ENCODE results near the gene KCNK4. TPM values are rescaled to one million over a fixed set of nuclear protein-coding genes. Genes with fewer than 3 reads are reported as not detected.

Gene KCNK4
- total RNA-seq, 1 experiment from 2014 or later, result not detected

GRCh38 chr11:64269540-64270220, 21.4 kb upstream of the KCNK4 start:
- DNase-seq, result peak; percentile 98 to 99

GRCh38 chr11:64275031-64275800, 15.9 kb upstream of the KCNK4 start:
- H3K36me3 ChIP-seq, result peaks cover 2% of the 10 kb centered on the region; the same call in 1 of the 2 replicates
- no peak overlapping the region for H3K27ac ChIP-seq
- no peak for DNase-seq
- no peak overlapping the region for H3K4me3 ChIP-seq
- H3K9me3 ChIP-seq (replicated peaks), result no peaks in the 10 kb centered on the region
- no peaks in the 10 kb centered on the region for H3K27me3 ChIP-seq
- H3K4me1 ChIP-seq, result no peaks in the 10 kb centered on the region

More at GRCh38 chr11:64269540-64270220, 21.4 kb upstream of the KCNK4 start:
- Histone ChIP-seq H3K27me3 (no peaks in the 10 kb centered on the region), H3K36me3 (peaks cover 10% of the 10 kb centered on the region; the same call in 1 of the 2 replicates), H3K4me1 (no peaks in the 10 kb centered on the region; the same call in 1 of the 2 replicates), H3K9me3 (replicated peaks) (no peaks in the 10 kb centered on the region), H3K27ac (peak overlapping the region; percentile 84), H3K4me3 (peak overlapping the region; percentile 70)

DNA sequence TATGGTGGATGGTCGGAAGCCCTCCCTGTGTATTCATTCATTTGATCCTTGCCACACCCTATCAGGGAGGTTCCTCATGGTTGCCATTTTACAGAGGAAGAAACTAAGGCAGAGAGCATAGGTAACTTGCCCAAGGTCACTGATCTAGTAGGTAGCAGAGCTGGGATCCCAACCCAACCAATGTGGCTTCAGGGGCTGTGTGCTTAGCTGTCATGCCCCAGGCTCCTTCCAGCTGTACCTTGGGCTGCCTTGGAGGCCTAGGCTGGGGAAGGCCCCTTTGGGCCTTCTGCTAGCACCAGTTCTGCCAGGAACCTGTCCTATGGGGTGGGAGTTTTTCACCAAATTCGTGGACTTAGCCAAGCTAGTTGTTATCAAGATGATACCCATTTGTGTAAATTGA, 15.3 kb upstream of the KCNK4 start:
- no peaks in the 10 kb centered on the region for H3K4me1 ChIP-seq
- no peak overlapping the region for H3K27ac ChIP-seq
- no peaks in the 10 kb centered on the region for H3K9me3 ChIP-seq (replicated peaks)
- no peaks in the 10 kb centered on the region for H3K27me3 ChIP-seq
- DNase-seq, result no peak
- H3K36me3 ChIP-seq, result peaks cover 2% of the 10 kb centered on the region; the same call in 1 of the 2 replicates
- H3K4me3 ChIP-seq, result no peak overlapping the region

- no peaks in the 10 kb centered on the region for H3K4me1 ChIP-seq
- no peak overlapping the region for H3K4me3 ChIP-seq
- peaks cover 2% of the 10 kb centered on the region; the same call in 1 of the 2 replicates for H3K36me3 ChIP-seq
- no peak for DNase-seq
- H3K27ac ChIP-seq, result no peak overlapping the region
- H3K27me3 ChIP-seq, result no peaks in the 10 kb centered on the region
- no peaks in the 10 kb centered on the region for H3K9me3 ChIP-seq (replicated peaks)
Observed at GRCh38 chr11:64276653-64277431, 14.3 kb upstream of the KCNK4 start.

DNA sequence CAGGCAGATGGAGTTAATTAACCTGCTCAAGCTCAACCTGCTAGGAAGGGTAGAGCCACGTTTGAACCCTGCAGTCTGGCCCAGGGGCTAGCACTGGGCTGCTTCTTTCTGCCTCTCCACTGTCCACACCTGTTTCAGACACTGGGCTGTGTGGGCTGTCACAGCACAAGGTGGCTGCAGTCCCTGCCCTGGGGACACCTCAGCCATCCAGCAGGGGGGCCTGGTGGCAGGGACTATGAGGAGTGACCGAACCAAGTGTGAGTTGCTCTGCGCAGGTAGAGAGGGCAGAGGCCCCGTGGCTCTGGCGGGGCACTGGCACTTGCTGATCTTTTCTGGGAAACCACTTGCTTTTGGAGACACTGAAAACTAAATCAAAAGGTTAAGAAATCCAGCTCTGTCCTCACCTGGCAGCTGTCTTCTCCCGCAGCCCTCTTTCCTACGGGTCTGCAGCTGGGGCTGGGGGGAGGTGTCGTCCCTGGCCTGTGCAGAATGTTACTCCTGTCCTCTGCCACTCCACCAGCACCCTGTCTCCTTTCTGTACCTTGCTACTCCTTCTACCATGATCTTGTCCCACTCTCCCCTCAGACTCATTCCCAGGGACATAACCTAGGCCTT, 12.4 kb upstream of the KCNK4 start:
- H3K4me3 ChIP-seq, result no peak overlapping the region
- no peaks in the 10 kb centered on the region for H3K9me3 ChIP-seq (replicated peaks)
- H3K27ac ChIP-seq, result no peak overlapping the region
- peaks cover 2% of the 10 kb centered on the region; the same call in 1 of the 2 replicates for H3K36me3 ChIP-seq
- DNase-seq, result no peak
- no peaks in the 10 kb centered on the region for H3K27me3 ChIP-seq
- H3K4me1 ChIP-seq, result no peaks in the 10 kb centered on the region

DNA sequence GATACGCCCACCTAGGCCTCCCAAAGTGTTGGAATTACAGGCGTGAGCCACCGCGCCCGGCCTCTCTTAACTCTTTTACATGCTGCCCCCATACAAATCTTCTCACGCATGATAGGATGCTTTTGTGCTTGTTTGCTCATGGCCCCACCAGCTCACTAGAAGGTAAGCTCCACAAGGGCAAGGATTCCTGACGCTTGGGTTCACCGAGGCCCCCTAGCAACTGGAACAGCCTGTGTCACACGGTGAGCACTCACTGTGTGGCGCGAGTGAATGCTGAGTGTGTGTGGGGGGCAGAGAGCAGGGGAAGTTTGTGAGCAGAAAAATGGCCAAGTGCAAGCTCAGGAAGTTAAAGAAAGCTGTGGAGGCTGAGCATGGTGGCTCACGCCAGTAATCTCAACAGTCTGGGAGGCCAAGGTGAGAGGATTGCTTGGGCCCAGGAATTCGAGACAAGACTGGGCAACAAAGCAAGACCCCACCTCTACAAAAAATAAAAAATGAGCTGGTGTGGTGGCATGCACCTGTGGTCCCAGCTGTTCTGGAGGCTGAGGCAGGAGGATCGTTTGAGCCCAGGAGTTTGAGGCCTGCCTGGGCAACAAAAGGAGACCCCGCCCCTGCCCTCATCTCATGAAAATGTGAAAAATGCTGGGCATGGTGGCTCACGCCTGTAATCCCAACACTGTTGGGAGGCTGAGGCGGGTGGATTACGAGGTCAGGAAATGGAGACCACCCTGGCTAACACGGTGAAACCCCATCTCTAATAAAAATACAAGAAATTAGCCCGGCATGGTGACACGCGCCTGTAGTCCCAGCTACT, 8.9 kb upstream of the KCNK4 start:
- peaks cover 2% of the 10 kb centered on the region; the same call in 1 of the 2 replicates for H3K36me3 ChIP-seq
- H3K27me3 ChIP-seq, result no peaks in the 10 kb centered on the region
- no peak overlapping the region for H3K4me3 ChIP-seq
- H3K4me1 ChIP-seq, result no peaks in the 10 kb centered on the region
- no peak for DNase-seq
- H3K27ac ChIP-seq, result no peak overlapping the region
- H3K9me3 ChIP-seq (replicated peaks), result no peaks in the 10 kb centered on the region

DNA sequence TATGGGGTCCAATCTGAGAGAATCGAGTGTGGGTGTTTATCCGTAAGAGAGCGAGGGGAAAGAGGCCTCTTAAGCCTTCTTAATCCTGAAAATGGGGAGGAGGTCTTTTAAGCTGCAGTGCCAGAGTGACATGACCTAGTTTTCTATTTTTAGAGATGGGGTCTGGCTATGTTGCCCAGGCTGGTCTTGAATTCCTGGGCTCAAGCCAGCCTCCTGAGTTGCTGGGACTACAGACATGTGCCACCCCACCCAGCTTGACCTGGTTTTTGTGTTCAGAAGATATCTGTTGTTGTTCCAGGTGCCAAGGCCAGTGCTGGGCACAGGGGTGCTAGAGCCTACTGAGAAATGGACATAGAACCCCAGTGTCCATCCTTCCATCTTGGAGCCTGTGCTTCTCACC, 8.0 kb upstream of the KCNK4 start:
- no peak for DNase-seq
- no peaks in the 10 kb centered on the region for H3K4me1 ChIP-seq
- no peaks in the 10 kb centered on the region for H3K9me3 ChIP-seq (replicated peaks)
- H3K27ac ChIP-seq, result no peak overlapping the region
- no peaks in the 10 kb centered on the region for H3K36me3 ChIP-seq
- H3K4me3 ChIP-seq, result no peak overlapping the region
- H3K27me3 ChIP-seq, result no peaks in the 10 kb centered on the region

GRCh38 chr11:64284048-64284961, 6.8 kb upstream of the KCNK4 start, which contains the start of gene BAD:
Gene BAD, minus strand, starts transcription at chr11:64284665. Its CDS starts 297 bp downstream, at chr11:64284368.
- Histone ChIP-seq H3K27me3 (no peaks in the 10 kb centered on the region), H3K36me3 (no peaks in the 10 kb centered on the region), H3K4me1 (no peaks in the 10 kb centered on the region), H3K9me3 (replicated peaks) (no peaks in the 10 kb centered on the region), H3K4me3 (peak within 1 kb of the TSS; percentile 88), H3K27ac (peak within 1 kb of the TSS; percentile 32; the same call in 1 of the 2 replicates)
- DNase-seq, result peak; percentile 93 to 95

DNA sequence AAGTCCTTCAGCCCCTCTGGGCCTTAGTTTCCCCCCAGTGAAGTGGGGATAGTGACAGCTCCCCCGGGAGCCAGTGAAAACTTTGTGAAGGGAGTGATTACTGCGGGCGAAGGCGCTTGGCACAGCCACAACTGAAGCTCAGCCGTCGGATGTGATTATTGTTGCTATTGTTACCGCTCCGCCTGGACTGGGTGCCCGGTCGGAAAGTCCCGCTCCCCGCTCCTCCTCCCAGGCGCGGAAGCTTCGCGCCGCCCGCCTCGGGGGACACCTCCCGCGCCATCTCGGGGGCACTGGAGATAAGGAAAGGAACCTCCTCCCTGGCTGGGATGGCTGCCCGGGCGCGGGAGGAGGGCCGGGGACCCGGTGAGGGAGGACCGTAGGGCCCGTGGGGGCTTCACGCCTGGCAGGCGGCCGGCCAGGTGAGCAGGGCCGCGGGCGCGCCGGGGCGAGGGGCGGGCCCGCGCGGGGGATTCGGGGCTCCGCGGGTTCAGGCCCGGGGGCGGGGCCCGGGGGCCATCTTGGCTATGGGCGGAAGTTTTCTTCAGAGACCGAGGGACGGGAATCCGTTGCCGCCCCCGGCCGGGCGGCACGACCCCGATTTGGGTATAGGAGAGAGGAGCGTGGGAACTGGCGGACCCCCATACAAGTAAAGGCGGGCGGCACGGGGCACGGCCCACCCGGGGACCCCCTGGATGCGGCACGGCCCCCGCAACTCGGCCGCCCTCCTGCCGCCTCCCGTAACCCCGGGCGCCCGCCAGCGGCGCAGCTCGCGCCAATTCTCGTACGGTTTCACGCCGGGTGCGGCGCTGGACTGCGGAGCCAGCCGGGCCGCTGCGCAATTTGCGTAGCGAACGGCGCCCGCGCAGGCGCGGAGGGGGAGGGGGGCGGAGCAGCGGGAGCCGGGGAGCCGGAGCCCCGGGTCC, 5.9 kb upstream of the KCNK4 start, which contains the start of gene GPR137:
TSS of gene GPR137 (plus strand) at position 887 of the 923 bp plus-strand sequence. CDS start 677 bp downstream, outside the sequence.
- Histone ChIP-seq H3K9me3 (replicated peaks) (no peaks in the 10 kb centered on the region), H3K27ac (peak within 1 kb of the TSS; percentile 32; the same call in 1 of the 2 replicates), H3K27me3 (no peaks in the 10 kb centered on the region), H3K4me1 (no peaks in the 10 kb centered on the region), H3K36me3 (no peaks in the 10 kb centered on the region), H3K4me3 (peak within 1 kb of the TSS; percentile 88)
- DNase-seq, result peak; percentile 79 to 80

DNA sequence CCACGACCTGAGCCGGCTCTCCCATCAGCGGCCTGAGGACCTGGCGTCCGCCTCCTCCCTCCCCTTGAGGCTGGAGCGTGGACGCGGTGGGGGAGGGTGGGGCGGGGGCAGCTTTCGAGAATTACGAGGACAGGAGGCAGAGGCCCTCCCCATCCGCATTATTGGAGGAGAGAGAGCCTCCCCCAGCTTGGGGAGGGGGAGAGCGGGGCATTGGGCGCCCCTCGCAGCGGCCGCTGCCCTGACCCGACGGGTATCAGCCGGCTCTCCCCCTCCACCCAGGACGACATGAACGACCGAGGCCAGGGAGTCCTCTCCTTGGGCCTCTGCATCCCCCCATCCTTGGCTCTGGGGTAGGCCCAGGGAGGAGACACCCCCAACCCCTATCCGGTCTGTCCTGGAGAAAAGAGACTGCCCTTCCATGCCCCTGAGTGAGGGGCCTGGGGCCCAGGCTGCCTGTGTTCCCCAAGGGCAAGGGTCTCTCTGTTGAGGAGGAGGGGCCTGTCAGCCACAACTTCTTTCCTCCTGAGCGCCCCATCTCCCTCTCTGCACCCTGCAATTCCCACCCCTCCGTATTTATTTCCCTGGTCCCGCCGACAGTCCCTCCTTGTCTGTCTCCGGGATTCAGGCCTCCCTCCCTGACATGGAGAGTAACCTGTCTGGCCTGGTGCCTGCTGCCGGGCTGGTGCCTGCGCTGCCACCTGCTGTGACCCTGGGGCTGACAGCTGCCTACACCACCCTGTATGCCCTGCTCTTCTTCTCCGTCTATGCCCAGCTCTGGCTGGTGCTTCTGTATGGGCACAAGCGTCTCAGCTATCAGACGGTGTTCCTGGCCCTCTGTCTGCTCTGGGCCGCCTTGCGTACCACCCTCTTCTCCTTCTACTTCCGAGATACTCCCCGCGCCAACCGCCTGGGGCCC, 5.0 kb upstream of the KCNK4 start:
- Histone ChIP-seq H3K36me3 (no peaks in the 10 kb centered on the region), H3K27me3 (no peaks in the 10 kb centered on the region), H3K9me3 (replicated peaks) (no peaks in the 10 kb centered on the region), H3K4me1 (no peaks in the 10 kb centered on the region), H3K27ac (no peak overlapping the region; the same call in 1 of the 2 replicates), H3K4me3 (peak overlapping the region; percentile 88)
- DNase-seq, result no peak

- no peak overlapping the region for H3K27ac ChIP-seq
- no peaks in the 10 kb centered on the region for H3K9me3 ChIP-seq (replicated peaks)
- no peaks in the 10 kb centered on the region for H3K36me3 ChIP-seq
- no peak for DNase-seq
- no peaks in the 10 kb centered on the region for H3K27me3 ChIP-seq
- H3K4me1 ChIP-seq, result no peaks in the 10 kb centered on the region
- no peak overlapping the region for H3K4me3 ChIP-seq
Observed at GRCh38 chr11:64286801-64287159, 4.3 kb upstream of the KCNK4 start.
